Right lobe of liver (tissue), 4 donors: ENCODE results near the gene ZNF787.

Source experiments
- POLR2A ChIP-seq: fragments of 450-650 bp; IDR thresholded peaks from one replicate; pipeline ENCODE4 v1.6.1; 2017; ENCODE audit warnings: antibody characterized with exemption, mild to moderate bottlenecking
- TF ChIP-seq, protein P1 (sequence below), 4 donors: fragments of 200-600 bp in 3 of 4; fragments of 450-650 bp in 1 of 4; IDR thresholded peaks; one replicate each; pipeline versions ENCODE4 v1.5.1 to v1.8.0; 2016 to 2022; ENCODE audit warnings: antibody characterized with exemption in 4 of 4, mild to moderate bottlenecking in 2 of 4
- donor health status: DM: no; HTN: no; CAD: no.
- donor health status: DM: no; HTN: no; CAD: no.
- donor health status: DM: no; HTN: yes; CAD: no.

DNA sequence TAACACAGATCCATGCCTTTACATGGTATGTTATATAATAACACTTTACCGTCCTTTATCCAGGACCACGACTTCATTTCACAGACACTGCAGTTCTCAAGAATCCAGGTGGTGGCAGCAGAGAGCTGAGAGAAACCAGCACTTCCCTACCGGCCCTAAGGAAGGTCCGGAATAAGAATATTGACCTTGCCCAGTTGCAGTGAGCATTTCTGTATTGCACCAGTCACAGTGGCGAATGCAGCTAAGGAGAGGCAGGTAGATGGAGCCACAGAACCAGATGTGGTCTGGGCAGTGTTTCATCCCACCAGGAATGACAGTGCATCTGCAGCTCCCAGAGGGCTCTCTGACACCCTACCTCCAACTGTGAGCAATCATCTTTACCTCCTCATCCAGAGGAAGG is 44.6 kb downstream of the ZNF787 start:
- TF ChIP-seq, protein P1, sequence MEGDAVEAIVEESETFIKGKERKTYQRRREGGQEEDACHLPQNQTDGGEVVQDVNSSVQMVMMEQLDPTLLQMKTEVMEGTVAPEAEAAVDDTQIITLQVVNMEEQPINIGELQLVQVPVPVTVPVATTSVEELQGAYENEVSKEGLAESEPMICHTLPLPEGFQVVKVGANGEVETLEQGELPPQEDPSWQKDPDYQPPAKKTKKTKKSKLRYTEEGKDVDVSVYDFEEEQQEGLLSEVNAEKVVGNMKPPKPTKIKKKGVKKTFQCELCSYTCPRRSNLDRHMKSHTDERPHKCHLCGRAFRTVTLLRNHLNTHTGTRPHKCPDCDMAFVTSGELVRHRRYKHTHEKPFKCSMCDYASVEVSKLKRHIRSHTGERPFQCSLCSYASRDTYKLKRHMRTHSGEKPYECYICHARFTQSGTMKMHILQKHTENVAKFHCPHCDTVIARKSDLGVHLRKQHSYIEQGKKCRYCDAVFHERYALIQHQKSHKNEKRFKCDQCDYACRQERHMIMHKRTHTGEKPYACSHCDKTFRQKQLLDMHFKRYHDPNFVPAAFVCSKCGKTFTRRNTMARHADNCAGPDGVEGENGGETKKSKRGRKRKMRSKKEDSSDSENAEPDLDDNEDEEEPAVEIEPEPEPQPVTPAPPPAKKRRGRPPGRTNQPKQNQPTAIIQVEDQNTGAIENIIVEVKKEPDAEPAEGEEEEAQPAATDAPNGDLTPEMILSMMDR (IDR thresholded peaks at IDR 0.05): peak; percentile 80 to 87 (median 85)
- no peak for TF ChIP-seq POLR2A
